ENCODE results near the gene SPO11.

The SPO11 gene

GRCh38 chr20:57310821-57311514, 18.6 kb upstream of the SPO11 start:
- no peak for DNase-seq (ENCODE audit: extremely low read depth, low read depth)
- TF ChIP-seq CTCF (IDR thresholded peaks at IDR 0.05; ENCODE audit: low read depth, low read length) = no peak

- no peak for DNase-seq (ENCODE audit: extremely low read depth, low read depth)
- no peak for TF ChIP-seq CTCF (IDR thresholded peaks at IDR 0.05; ENCODE audit: low read depth, low read length)
Observed at GRCh38 chr20:57312138-57312537, 17.5 kb upstream of the SPO11 start.

- DNase-seq (ENCODE audit: extremely low read depth, low read depth) = no peak
- no peak for TF ChIP-seq CTCF (IDR thresholded peaks at IDR 0.05; ENCODE audit: low read depth, low read length)
Observed at GRCh38 chr20:57313230-57313629, 16.4 kb upstream of the SPO11 start.

- no peak for DNase-seq (ENCODE audit: extremely low read depth, low read depth)
- no peak for TF ChIP-seq CTCF (IDR thresholded peaks at IDR 0.05; ENCODE audit: low read depth, low read length)
Observed at GRCh38 chr20:57313951-57314350, 15.7 kb upstream of the SPO11 start.

GRCh38 chr20:57315083-57315975, 14.3 kb upstream of the SPO11 start:
- no peak for DNase-seq (ENCODE audit: extremely low read depth, low read depth)
- no peak for TF ChIP-seq CTCF (IDR thresholded peaks at IDR 0.05; ENCODE audit: low read depth, low read length)

GRCh38 chr20:57315976-57316480, 13.6 kb upstream of the SPO11 start:
- no peak for TF ChIP-seq CTCF (IDR thresholded peaks at IDR 0.05; ENCODE audit: low read depth, low read length)
- no peak for DNase-seq (ENCODE audit: extremely low read depth, low read depth)

- DNase-seq (ENCODE audit: extremely low read depth, low read depth) = no peak
- TF ChIP-seq CTCF (IDR thresholded peaks at IDR 0.05; ENCODE audit: low read depth, low read length) = no peak
Observed at GRCh38 chr20:57316795-57317201, 12.8 kb upstream of the SPO11 start.
